HPDE6-E6E7 (cell line): ENCODE data around the gene TSSK3.

Experiments
- DNase-seq: peaks from one replicate; pipeline ENCODE4 v3.0.0; 2011; ENCODE audit warnings: missing footprints; ENCODE audit errors: extremely low spot score

TSSK3 gene, protein sequence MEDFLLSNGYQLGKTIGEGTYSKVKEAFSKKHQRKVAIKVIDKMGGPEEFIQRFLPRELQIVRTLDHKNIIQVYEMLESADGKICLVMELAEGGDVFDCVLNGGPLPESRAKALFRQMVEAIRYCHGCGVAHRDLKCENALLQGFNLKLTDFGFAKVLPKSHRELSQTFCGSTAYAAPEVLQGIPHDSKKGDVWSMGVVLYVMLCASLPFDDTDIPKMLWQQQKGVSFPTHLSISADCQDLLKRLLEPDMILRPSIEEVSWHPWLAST

DNA sequence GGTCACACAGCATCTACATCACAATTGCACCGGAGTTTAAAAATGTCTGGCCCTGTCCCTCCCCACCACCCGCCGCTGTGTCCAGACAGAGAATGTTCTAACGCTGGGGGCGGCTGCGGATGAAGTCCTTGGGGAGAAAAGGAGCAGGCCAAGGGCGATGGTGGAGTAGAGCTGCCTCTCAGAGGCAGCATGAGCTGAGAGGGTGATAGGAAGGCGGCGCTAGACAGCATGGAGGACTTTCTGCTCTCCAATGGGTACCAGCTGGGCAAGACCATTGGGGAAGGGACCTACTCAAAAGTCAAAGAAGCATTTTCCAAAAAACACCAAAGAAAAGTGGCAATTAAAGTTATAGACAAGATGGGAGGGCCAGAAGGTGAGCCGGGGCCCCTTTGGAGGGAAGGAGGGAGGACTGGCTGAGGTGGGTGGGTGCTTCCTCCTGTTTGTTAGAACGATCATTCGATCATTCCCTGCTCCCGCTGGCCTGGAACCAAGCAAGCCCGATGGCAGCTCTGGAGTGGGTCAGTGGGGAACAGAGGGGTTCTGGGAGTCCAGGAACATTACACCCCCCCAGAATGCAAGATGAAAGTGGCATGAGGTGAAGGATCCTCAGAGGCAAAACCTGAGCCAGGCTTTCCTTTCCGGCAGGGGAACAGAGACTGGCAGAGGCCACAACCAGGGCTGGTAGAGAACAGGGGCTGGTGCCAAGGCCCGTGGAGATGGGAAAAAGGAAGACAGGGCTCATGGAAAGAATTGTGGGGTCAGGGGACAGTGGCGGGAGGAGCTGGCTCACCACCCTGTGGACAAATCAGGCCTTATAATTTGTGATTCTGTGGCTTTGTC is at the start of gene TSSK3, which contains the start of gene FAM229A:
Gene TSSK3 (plus strand): TSS at position 66 of the 840 bp plus-strand sequence. CDS start 163 bp downstream, at position 229.
Gene FAM229A (minus strand): TSS at position 12 of the 840 bp plus-strand sequence. CDS start 394 bp downstream, outside the sequence.
- no peak for DNase-seq

DNA sequence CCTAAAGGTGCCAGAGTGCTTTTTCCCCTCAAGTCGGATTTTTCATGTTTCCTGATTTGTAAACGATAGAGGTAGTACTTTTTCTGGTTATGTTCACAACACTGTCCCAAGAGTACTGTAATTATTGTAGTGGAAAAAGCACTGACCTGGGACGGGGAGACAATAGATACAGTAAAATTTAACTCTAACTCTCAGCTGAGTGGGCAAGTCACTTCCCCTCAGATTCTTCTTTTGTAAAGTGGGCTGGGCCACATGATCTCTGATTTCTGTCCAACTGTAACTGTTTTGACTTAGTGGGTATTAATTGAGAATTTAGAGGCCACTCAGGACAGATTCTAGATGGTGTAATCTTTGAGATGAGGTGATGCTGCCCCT is 45.4 kb upstream of the TSSK3 start:
- no peak for DNase-seq

DNA sequence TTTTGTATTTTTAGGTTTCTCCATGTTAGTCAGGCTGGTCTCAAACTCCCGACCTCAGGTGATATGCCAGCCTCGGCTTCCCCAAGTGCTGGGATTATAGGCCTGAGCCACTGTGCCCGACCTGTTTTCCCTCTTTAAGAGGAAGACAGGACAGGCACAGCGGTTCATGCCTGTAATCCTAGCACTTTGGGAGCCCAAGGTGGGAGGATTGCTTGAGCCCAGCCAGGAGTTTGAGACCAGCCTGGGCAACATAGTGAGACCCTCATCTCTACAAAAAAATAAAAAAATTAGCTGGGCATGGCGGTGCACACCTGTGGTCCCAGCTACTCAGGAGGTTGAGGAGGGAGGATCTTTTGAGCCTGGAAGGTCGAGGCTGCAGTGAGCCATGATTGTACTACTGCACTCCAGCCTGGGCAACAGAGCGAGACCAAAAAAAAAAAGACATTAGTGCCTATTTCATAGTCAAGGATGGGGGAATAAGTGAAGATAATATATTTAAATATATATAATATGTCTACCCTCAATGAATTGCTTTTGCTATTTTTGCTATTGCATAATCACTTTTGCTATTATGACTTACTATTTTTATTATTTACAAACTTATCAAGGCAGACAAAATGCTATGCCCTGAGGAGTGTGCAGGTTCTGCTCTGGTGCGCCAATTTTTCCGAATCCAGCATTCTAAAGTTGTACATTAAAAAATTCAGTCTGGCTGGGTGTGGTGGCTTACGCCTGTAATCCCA is 44.0 kb upstream of the TSSK3 start:
- DNase-seq, result no peak

DNA sequence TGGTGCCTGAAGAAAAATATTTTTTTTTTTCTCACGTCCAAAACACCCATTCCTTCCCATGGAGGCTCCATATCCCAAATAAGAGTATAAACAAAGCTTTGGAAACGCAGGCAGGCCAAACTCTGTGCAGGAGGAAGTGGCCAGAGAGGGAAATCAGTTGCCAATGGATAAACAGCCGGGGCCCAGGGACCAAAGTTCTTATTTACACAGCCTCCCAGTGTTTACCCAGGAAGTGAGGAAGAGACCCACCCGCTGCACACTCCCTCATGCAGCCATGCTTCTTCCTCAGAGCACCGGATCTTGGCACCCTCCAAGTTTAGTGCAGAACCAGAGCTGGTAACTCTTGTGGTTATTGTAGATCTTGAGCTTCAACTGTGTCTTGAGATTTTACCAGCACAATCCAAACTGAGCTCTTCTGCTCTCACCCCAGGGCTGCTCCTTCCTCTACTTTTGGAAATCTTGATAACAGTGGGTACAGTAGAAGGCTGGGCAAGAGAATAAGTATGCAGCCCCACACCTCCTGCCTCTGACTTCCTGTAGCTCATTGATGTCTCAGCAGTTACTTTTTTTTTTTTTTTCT is 40.5 kb upstream of the TSSK3 start:
- DNase-seq, result no peak

DNA sequence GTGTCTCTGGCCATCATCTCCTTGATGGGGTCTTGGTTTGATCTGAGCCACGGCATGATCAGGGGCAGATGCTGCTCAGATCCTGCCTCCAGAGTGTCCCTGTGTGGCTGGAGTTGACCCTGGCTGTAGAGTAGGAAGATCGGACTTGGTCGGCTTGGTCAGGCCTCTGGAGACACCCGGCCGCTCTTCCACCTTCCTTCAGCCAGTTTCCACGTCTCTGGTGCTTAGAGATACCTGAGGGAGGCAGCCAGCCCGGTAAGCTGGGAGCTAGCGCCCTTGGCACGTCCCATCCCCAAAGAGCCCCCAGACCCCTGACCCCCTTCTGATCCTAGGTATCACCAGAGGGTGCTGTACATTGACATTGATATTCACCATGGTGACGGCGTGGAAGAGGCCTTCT is 35.1 kb upstream of the TSSK3 start:
- DNase-seq, result no peak

DNA sequence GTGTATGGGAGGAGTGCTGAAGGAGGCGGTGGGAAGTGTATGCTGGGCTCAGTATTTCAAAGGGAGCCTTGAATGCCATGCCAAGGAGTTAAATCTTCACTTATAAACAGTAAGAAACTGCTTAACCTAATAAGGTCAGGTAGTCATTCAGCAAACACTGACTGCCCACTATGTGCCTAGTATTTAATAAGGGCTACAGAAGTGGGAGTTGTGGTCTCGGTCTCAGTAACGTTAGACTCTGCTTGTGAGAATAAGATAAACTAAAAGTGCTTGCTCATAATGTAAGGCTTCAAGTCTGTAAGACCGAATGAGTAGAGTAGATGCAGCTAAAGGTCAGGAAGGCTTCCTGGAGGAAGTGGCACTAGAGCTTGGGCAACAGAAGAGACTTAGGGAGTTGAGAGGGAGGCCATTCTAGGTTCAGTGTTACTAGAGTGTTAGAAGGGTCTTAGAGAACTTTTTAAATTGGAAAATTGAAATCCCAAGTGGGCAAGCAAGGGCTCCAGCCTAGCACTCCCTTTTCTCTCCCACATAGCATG is 32.3 kb upstream of the TSSK3 start:
- no peak for DNase-seq

DNA sequence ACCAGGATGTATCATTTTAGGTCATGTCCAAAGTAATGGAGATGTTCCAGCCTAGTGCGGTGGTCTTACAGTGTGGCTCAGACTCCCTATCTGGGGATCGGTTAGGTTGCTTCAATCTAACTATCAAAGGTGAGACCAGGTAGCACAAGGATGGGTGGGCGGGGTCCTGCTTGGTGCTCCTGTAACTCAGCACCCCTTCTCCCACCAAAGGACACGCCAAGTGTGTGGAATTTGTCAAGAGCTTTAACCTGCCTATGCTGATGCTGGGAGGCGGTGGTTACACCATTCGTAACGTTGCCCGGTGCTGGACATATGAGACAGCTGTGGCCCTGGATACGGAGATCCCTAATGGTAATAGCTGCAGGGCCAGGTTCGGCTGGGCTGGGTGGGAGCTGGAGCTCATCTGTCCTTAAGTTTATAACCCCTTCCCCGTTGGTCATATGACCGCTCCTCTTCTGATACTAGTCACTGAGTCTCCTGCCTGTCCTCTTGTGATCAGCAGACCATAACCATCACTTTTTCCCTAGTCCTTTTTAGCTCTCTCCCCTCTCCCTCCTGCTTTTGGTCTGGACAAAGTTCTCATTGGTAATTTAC is 31.7 kb upstream of the TSSK3 start:
- no peak for DNase-seq

DNA sequence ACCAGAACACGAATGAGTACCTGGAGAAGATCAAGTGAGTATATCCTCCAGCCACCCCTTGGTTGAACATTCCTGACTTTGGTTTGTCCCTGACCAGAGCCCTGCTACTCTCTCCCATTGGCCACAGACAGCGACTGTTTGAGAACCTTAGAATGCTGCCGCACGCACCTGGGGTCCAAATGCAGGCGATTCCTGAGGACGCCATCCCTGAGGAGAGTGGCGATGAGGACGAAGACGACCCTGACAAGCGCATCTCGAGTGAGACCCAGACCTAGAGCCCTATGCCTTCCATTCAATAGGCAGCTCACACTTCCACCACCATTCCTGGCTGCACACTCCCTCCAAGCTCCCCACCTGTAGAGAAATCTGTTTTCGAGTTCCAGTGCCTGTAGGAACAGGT is 30.8 kb upstream of the TSSK3 start:
- no peak for DNase-seq

DNA sequence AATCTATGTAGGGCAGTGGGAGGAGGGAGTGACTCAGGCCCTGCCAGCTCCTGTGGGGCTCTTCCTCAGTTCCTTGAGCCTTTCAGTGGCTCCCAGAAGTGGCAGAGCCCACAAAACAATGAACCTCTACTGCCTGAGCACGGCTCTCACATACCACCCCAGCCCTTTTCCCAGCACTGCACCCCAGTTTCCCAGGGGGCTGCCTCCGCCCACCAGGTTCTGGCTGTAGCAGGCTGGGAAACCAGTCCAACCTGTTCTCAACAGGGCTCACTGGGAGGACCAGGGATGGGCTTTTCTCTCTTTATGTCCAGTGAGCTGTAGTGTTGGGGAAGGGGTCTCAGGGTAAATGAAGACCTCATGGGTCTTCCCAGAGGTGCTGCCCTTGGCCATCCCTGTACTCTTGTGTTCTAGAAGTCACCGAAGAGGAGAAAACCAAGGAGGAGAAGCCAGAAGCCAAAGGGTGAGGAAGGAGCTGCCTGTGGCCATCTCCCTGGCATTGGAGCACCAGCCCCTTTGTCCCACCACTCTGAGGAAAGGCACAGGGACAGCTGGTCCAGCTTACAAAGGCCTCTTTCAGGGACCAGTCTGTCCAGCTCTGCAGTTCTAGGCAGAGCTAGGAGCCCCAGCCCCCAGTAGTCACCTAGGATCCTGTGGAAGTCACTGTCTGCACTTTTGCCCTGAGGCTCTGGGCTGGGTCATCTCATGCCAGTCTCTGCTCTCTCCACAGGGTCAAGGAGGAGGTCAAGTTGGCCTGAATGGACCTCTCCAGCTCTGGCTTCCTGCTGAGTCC is 29.9 kb upstream of the TSSK3 start:
- peak; percentile 52 for DNase-seq

DNA sequence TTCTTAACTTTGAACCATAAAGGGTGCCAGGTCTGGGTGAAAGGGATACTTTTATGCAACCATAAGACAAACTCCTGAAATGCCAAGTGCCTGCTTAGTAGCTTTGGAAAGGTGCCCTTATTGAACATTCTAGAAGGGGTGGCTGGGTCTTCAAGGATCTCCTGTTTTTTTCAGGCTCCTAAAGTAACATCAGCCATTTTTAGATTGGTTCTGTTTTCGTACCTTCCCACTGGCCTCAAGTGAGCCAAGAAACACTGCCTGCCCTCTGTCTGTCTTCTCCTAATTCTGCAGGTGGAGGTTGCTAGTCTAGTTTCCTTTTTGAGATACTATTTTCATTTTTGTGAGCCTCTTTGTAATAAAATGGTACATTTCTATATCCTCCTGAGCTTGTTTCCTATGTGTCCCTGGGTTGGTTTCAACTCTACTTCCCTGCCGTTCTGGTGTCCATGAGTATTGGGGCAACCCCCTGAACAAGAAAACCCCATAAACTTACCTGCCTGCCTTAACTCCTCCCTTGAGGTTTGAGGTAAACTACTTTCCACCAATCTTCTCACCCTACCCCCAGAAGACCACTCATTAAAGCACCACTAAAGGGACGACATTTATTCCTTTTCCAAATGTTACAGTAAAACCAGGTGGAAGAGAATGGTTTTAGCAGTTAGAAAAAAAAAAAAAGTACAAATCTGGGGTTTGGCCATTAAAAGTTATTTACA is 28.9 kb upstream of the TSSK3 start:
- no peak for DNase-seq

DNA sequence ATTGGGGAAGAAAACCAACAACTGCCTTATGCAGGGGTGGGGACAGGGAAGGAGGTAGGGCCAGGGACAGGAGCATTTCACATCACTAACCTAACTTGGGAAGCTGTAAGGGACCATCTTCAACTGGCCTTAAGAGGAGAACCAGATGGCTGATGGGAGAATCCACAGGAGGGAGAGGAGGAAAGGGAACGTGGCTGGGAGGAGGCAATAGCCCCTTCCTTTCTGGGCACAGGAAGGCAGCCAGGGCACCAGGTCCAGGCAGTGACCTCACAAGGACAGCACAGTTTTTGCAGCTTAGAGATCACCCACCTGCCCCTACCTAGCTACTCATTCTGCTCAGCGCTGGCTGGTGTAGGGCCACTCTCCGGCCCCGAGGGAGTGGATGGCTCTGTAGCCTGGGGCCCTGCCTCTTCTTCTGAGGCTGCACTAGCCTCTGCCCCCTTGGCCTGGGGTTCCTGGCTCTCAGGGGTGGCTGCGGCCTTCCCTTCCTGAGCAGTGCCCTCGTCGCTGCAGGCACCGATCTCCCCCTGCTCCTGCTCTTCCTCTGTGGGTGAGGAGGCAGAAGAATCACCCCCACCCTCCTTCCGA is 28.0 kb upstream of the TSSK3 start:
- no peak for DNase-seq

DNA sequence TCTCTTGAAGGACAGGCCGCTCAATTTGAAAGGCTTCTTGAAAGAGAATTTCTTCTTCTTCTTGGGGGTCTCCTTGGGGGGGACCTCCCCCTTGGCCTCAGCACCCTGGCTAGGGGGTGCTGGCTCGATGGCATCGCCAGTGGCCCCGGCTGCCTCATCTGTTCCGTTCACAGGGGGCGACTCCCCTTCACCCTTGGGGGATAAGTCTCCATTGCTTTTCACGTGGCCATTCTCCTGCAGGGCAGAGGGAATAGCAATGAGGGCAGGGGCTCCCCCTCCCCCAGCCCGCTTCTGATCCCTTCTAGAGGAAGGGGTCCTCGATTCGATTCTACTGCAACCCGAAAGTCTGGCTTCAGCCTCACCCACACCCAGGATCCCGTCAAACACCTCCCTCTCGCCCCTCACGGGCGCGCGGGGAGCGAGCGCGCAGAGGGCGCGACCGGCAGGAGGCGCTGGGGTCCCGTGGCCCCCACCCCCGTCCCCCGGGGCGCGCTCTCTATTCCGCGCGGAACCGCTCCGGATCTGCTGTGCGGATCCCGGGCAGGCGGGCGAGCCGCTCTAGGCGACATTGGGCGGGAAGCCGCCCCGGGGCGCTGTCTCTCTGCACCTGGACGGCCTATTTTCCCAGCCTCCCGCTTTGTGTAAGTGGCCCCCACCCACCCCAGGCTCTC is 27.3 kb upstream of the TSSK3 start:
- no peak for DNase-seq

DNA sequence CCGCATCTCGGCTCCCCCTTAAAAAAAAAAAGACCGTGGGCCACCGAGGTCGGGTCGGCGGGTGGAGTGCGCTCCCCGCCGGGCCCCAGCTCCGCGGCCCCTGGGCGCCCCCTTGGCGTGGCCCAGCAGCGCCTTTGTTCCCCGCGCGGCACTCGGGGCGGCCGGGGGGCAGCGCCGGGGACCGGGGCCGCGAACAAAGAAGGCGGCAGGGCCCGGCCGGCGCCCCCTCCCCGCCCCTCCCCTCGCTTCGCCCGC is 26.9 kb upstream of the TSSK3 start:
- no peak for DNase-seq

DNA sequence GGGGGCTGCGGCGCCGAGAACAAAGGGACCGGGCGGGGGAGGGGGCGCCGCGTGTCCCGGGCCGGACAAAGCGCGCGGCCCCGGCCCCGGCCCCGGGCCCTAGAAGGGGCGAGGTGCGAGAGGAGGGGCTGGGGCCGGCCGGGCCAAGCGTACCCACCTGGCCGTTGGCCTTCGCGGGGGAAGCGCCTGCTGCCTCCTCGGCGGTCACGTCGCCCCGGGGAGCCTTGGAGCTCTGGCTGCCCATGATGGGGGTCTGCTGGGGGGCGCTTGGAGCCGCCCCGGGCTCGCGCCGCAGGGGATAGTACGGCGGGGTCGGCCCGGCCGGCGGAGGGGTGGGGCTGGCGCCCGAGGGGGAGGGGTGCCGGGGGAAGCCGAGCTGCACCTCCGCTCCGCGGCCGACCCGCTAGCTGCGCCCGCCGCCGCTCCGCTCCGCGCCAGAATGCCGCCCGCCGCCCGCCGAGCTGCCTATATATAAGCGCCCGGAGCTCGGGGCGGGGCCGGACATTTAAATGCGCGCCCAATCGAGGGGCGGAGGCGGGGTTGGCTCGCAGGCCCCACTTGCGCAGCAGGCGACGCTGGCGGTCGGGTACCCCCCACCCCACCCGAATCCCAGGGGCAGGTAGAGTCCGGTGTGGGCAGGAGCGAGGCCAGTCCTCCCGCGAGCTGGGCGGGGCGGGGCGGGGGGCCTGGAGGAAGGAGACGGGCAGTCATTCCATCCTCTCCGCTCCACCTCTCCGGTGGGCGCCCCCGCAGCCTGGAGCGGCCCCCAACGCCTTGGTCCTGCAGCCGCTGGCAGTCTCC is 26.3 kb upstream of the TSSK3 start, which contains the start of gene MARCKSL1:
Gene MARCKSL1 (minus strand): TSS at position 444 of the 801 bp plus-strand sequence. CDS start 200 bp downstream, at position 244.
- peak; percentile 32 for DNase-seq

DNA sequence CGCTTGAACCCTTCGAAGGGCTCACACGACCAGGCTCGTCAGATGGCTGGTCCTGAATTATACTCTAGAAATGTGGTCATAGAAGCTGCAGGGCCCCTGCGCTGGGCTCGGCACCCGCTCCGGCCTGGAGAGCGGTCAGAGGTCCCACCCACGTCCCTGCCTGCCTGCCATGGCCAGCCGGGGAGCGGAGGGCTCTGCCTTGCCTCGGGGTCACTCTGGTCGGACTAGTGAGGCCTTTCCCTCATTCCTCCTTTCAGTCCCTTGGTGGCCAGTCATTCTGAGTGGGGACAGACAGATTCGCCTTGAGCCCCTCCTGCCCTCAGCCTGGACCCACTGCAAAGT is 25.8 kb upstream of the TSSK3 start:
- DNase-seq, result no peak

DNA sequence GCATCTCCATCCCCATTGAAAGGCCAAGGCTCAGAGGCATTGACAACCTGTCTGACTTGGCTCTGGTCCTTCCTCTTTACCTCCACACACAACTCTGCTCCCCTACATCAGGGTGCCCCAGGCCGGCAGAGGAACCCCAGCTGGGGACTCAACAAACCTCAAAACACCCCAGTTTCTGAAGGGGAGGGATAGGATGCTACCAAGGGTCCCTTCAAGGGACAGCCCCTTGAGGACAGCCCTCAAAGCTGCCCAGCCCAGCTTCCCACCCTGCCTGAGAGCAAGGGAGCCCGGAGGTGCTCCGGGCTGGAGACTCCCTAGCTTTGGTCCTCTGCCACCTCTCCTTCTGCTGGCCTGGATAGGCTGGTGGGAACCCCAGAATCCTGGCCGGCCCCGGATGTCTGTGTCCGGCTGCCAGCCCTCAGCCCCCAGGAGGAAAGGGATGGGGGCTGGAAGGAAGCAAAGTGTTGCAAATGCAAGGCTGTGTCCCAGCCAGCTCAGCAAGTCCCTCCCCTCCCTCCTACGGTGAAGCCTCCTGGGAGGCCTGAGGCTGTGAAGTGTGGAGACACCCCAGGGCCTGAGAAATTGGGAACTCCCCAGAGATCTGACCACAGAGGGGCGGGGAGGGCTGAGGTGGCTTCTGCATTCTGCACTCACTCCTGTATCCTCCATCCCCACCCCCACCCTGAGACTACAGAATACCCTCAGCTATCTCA is 25.2 kb upstream of the TSSK3 start:
- no peak for DNase-seq

DNA sequence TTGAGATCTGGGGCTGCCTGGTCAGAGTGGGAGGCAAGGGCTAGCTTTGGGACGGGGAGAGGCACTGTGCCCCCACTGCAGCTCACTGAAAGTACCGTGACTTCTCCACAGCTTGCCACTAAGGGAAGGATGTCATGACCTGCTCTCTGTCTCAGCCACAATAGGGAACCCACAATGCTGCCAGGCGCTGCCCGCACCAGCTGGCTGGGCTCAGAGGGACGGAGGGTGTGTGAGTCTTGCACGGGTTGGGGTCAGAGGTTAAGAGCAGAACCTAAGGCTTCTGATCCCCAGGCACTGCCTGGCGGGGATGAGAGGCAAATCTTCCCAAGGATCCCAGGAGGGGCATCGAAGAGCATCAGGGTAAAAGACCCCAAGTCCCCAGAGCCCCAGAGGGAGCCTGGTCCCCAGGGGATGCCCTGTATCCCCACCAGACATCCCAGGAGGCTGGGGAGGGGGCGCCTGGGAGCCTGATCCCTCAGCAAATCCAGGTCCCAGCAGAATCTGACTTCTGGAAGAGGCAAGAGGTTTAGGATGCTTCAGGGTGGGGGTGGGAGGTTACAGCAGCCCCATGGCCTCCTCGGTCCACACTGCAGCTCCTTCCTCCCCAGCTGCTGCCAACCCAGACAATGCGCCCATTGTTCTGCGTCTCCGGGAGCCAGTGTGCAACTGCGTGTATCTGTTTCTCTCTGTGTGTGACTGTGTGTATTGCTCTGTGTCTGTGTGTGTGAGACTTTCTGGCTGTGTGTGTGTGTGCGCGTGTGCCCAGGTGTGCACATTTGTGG is 24.3 kb upstream of the TSSK3 start:
- no peak for DNase-seq
